NB4 (cell line): ENCODE measurements around the gene PGGT1B.
A peak's percentile ranks its signal among the peaks of the same experiment; 100 is the strongest.

ENCODE experiments used
- DNase-seq: peaks from one replicate; pipeline ENCODE4 v3.0.0; 2010; ENCODE audit warnings: low read depth
- H3K4me3 ChIP-seq: one replicate; pipeline ENCODE4 v1.5.1; 2011; ENCODE audit warnings: mild to moderate bottlenecking, low read depth, low read length, moderate library complexity
- MAX ChIP-seq: IDR thresholded peaks from 2 replicates; pipeline ENCODE4 v1.6.1; 2011; ENCODE audit warnings: low read depth, low read length
- MYC ChIP-seq: IDR thresholded peaks from 2 replicates; pipeline ENCODE4 v1.6.1; 2011; ENCODE audit warnings: low read depth, low read length
- POLR2A ChIP-seq: IDR thresholded peaks from 2 replicates; pipeline ENCODE4 v1.6.1; 2011; ENCODE audit warnings: mild to moderate bottlenecking; ENCODE audit not compliant: insufficient read length; ENCODE audit errors: extremely low read depth
- TF ChIP-seq, protein P1 (sequence below): IDR thresholded peaks from one replicate; pipeline ENCODE4 v1.5.1; 2012; ENCODE audit warnings: low read depth, low read length

PGGT1B gene

GRCh38 chr5:115246361-115246991 lies 16.2 kb downstream of the PGGT1B start:
- no peak overlapping the region for H3K4me3 ChIP-seq
- TF ChIP-seq POLR2A (no peak), MAX (no peak), MYC (no peak)
- TF ChIP-seq, protein P1, sequence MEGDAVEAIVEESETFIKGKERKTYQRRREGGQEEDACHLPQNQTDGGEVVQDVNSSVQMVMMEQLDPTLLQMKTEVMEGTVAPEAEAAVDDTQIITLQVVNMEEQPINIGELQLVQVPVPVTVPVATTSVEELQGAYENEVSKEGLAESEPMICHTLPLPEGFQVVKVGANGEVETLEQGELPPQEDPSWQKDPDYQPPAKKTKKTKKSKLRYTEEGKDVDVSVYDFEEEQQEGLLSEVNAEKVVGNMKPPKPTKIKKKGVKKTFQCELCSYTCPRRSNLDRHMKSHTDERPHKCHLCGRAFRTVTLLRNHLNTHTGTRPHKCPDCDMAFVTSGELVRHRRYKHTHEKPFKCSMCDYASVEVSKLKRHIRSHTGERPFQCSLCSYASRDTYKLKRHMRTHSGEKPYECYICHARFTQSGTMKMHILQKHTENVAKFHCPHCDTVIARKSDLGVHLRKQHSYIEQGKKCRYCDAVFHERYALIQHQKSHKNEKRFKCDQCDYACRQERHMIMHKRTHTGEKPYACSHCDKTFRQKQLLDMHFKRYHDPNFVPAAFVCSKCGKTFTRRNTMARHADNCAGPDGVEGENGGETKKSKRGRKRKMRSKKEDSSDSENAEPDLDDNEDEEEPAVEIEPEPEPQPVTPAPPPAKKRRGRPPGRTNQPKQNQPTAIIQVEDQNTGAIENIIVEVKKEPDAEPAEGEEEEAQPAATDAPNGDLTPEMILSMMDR = no peak
- peak; percentile 63 for DNase-seq

GRCh38 chr5:115243412-115243811 lies 19.3 kb downstream of the PGGT1B start:
- no peak for DNase-seq
- TF ChIP-seq, protein P1 = no peak
- TF ChIP-seq POLR2A = no peak
- TF ChIP-seq MYC = no peak
- TF ChIP-seq MAX = no peak

DNA sequence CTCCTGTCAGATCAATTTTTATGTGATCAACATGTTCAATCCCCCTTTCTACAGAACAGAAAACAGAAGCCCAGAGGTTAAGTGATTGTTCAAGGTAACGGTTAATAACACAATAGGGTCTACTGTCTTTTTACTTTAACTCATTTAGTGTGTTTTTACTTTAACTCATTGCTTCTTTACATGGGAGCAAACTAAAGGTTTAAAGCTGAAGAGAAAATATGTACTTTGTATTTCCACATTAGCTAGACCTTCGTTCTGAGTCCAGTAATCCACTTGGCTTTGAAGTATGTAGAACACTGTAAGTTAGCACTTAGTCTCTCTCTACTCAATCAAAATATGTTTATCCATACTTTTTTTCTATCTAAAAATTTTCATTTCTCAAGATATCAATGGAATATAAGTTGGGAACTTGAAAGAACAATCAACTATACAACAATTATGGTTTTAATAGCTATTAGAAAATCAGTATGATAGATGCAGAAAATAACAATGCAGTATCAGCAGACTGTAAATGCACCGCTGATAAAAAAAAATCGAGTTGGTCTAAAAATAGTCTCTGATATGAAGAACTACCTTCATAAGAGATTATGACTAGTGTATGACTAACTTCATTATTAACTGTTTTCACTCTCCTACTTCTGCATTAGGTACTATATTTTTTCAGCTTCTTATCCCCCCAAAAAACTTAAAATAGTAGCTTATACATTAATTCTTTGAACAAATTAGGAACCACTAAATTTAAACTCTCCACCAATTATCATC lies 20.6 kb downstream of the PGGT1B start:
- TF ChIP-seq MAX (no peak), POLR2A (no peak), MYC (no peak)
- TF ChIP-seq, protein P1 = no peak
- no peak overlapping the region for H3K4me3 ChIP-seq
- no peak for DNase-seq

More at GRCh38 chr5:115243412-115243811, 19.3 kb downstream of the PGGT1B start:
- H3K4me3 ChIP-seq = no peak overlapping the region

DNA sequence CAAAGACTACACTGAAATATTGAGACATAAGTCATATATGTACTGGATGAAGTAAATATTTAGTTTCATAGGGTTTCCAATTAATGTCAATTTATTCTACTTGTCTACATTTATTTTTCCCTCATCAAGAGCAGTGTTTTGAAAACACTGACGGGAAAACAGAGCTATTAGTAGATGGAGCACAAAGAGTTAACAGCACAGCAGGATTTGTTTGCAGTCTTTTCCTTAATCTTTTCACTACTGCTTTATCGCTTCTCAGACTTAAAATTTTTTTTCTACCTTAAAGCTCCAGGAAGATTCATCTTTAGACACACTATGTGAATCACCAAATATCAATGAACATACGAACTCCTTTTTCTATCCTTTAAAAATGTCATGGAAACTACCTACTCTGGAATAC lies 25.6 kb downstream of the PGGT1B start:
- no peak overlapping the region for H3K4me3 ChIP-seq
- no peak for TF ChIP-seq POLR2A
- TF ChIP-seq MYC = no peak
- no peak for TF ChIP-seq MAX
- TF ChIP-seq, protein P1 = no peak
- no peak for DNase-seq

DNA sequence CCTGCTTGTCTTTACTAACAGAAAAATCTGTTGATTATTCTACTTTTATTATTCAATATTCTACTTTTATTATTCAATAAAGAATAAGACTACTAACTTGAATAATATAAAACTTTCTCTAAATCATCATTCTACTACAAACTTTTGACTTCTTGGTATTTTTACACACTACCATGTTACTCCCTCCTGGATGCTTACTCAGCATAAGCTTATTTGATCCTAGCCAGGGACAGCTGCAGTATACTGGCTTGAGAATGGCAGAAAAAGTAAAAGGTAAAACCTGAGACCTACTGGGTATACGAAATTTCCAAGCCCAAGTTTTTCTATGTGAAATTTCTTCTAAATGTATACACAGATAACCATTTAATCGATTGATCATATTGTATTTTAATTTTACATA lies 26.1 kb downstream of the PGGT1B start:
- no peak overlapping the region for H3K4me3 ChIP-seq
- TF ChIP-seq, protein P1 = no peak
- TF ChIP-seq MAX (no peak), MYC (no peak)
- DNase-seq = no peak
